Stimulated activated CD4-positive, alpha-beta T cell treated with anti-CD3 and anti-CD28 coated beads, Interleukin-1b, Interleukin-23, amount 100 ng/mL, for 4 hours (primary cell): ENCODE results near the gene NACAD.

ENCODE experiments used
- DNase-seq, 2 donors: peaks; one replicate each; pipeline ENCODE4 v3.0.0-alpha.2; 2020; ENCODE audit warnings: low read depth in 2 of 2

Gene NACAD

DNA sequence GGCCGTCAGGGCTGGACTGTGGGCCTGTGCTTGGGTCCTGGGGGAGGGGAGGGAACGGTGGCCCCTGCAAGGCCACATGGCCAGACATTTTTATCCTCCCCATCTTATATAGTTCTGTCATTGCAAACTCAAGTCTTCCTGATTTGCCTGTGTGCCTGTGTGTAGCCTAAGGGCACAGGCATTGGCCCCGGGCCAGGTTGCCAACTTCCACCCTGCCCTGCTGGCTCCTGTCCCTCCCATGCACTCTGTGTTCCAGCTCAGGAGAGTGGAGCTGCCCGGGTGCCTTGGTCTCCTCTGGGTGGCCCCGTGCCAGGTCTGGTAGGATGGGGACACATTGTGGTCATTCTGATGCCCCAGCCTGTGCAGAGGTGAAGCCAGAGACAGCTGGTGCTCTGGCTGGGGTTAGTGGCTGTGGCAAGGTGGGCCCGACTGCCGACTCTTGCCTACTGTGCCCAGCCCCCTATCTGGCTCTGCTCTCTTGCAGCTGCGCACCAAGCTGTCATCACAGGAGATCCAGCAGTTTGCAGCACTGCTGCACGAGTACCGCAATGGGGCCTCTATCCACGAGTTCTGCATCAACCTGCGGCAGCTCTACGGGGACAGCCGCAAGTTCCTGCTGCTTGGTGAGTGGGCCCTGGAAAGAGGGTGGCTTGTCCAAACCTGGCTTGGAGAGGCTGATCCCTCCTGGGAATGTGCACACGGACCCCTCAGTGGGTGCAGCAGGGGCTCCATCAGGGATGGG is 14.8 kb downstream of the NACAD start:
- no peak for DNase-seq

DNA sequence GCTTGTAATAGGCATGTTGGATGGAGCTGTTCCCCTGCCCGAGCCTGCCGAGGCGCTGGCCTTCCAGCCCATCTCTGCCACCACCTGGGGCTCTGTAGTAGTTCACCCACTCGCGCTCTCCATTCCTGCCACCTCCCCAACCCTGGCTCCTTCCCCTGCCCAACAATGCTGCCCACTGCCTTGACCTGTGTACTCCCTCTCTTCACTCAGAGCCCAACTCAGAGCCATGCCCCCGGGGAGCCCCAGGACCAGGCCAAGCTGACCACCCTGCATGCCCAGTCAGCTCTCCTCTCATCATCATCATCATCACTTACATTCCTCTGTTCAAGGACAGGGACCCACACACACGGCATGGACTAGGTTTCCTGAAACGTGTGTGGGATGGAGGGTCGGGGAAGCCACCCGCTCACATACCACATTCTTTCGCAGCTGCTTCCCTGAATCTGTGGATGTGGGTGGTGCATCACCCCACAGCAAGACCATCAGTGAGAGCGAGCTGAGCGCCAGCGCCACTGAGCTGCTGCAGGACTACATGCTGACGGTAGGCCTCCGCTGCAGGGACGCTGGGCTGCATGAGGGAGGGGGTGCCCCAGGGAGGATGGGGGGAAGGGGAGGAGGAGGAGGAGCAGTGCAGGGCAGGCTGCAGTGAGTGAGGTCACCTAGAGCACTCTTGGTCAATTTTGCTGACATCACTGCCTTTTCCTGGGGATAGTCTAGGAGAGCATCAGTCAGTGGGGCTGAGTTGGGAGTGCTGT is 15.6 kb downstream of the NACAD start:
- DNase-seq, result no peak

GRCh38 chr7:45072131-45073030 is 16.4 kb downstream of the NACAD start:
- DNase-seq, result no peak

DNA sequence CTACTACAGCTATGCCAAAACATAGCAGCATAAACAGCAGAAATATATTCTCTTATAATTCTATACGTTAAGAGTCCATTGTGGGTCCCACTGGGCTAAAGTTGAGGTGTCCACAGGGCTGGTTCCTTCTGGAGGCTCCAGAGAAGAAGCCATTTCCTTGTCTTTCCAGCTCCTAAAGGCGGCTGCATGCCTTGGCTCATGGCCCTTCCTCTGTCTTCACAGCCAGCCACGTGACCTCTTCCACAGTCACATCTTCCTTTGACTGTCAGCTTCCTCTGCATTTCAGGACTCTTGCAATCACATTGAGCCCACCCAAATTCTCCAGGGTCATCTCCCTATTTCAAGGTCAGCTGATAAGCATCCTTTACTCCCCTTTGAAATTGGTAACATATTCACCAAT is 17.2 kb downstream of the NACAD start:
- DNase-seq, result no peak

GRCh38 chr7:45070254-45070642 is 18.5 kb downstream of the NACAD start:
- DNase-seq, result no peak

GRCh38 chr7:45069444-45070253 is 19.1 kb downstream of the NACAD start:
- no peak for DNase-seq

GRCh38 chr7:45068236-45069023 is 20.3 kb downstream of the NACAD start:
- no peak for DNase-seq

- DNase-seq, result no peak
Measured at GRCh38 chr7:45067582-45067981, 21.2 kb downstream of the NACAD start.

GRCh38 chr7:45066409-45066808 is 22.4 kb downstream of the NACAD start:
- DNase-seq, result no peak

DNA sequence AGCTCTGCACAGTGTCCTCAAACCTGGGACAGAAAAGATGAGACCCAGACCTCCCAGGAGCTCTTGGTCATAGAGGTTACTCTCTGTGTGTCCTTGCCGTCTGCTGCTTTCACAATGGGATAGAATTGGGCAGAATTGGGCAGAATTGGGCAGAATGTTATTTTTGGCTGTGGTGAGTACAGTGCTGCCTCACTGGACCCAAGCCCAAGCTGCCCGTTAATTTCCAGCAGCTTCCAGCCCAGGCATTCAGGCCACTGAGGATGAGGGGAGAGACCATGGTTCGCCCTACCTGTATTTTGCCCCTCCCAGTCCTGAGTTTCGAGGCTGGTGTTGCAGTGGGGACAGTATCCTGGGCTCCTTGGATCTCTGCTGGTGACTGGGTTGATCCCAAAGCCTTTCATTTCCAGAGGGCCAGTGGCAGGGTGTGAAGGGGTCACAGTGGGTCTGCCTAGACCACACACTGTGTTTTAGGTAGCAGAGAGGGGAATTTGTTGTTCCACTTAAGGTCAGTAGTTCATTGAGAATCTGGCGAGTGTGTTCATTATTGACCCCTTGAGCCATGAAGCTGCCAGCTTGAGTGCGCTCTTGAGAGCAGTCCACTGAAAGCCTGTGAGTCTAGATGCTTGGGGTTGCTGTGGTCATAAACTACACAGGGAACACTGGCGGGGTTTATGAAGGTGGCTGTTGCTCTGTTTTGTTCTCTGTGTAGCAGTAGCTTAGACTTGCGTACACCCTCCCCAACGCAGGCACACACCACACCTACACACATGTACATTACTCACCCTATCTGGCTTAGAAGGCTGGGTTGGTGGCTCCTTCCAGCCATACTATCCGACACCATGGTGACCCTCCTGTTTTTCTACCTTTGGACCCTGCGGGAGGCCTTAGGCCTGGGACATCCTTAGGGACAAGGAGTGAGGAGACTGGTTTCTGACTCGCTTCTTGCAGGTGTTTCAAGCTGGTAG is 23.5 kb downstream of the NACAD start:
- no peak for DNase-seq

DNA sequence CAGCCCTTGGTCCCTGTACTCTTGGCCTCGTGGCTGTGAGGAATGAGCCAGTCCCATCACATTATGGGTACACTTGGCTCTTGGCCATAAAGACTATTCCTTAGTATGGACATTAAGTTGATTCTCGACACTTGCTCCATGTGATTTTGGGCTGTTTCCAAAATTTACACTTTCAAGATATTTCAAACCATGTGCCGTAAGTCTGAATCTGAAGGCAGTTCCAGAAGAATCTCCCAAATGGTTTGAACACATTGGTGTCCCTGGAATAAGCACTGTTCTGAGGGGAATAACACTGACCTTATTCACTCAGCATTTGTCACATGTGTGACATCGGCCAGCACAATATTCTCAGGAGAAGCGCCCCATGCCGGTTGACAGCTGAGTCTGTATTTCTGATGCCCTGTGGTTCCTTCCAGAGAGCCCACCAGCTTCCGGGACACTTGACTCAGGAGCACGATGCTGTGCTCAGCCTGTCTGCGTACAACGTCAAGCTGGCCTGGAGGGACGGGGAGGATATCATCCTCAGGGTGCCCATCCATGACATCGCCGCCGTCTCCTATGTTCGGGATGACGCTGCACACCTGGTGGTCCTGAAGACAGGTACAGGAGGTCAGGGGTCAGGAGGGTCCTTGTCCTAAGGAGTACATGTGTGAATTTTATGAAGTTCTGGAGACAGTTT is 24.6 kb downstream of the NACAD start:
- no peak for DNase-seq

DNA sequence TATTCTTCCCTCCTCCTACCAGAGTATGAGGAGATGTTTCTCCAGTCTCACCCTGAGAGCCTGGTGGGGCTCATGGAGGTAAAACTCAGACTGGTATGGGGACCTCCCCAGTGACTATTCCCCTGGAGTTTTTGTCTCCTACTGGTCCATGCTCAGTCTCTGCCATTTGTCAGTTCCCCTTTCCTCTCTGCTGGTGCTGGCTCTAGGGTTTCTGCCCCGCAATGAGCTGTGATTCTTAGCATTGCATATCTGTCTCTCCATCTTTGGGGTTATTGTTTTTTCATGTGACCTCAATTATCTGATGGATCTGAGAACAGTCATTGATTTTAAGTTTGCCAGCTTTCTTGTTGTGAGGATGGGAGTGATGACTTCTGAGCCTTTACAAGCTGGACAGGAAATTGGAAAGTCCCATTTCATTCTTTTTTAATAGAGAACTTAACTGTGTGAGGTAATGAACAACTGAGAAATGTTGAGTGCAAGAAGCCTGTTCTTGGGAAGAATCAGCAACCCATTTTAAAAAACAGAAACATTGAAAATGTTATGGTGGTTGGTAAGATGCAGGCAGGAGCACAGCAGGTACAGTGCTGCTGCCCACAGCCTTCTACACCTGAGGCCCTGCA is 26.9 kb downstream of the NACAD start:
- no peak for DNase-seq

DNA sequence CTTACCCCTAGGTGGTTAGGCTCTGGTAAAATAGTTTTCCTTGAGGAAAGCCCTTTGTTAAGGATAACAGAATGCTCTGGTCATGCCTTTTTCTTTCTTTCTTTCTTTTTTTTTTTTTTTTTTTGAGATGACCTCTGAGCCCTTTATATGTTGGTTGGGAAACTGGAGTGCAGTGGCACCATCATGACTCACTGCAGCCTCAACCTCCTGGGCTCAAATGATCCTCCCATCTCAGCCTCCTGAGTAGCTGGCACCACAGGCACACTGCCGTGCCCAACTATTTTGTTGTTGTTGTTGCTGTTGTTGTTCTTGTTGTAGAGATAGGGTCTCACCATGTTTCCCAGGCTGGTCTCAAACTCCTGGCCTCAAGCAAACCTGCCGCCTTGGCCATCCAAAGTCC is 27.4 kb downstream of the NACAD start:
- DNase-seq, result no peak

DNA sequence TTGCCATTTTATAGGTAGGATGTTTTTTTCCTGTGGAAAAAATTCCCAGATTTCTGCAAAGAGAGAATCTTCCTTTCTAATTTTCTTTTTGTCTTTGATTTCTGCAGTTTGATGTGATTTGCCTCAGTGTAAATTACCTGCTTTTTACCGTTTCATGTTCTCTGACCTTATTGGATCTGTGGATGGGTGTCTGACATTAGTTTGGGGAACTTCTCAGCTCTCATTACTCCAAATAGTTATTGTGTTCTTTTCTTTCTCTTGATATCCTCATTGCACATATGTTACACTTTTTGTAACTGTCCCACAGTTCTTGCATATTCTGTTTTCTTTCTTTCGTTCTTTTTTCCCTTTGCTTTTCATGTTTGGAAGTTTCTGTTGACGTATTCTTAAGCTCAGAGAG is 28.5 kb downstream of the NACAD start:
- no peak for DNase-seq

- DNase-seq, result no peak
Measured at GRCh38 chr7:45057878-45058277, 30.9 kb downstream of the NACAD start.

DNA sequence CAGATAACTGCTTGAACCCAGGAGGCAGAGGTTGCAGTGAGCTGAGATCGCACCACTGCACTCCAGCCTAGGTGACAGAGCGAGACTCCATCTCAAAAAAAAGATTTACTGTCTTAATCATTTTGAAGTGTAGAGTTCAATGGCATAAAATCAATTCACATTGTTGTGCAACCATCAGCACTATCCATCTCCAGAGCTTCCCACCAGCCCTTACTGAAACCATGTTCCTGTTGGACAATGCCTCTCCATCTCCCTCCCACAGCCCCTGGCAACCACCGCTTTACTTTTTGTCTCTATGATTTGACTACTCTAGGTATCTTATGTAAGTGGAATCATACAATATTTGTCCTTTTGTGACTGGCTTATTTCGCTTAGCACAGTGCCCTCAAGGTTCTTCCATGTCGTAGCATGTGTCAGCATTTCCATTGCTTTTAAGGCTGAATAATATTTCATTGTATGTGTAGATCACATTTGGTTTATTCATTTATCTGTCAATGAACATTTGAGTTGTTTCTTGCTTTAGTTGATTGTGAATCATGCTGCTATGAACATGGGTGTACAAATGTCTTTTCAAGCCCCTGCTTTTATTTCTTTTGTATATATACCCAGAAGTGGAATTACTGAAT is 33.1 kb downstream of the NACAD start:
- DNase-seq, result no peak

DNA sequence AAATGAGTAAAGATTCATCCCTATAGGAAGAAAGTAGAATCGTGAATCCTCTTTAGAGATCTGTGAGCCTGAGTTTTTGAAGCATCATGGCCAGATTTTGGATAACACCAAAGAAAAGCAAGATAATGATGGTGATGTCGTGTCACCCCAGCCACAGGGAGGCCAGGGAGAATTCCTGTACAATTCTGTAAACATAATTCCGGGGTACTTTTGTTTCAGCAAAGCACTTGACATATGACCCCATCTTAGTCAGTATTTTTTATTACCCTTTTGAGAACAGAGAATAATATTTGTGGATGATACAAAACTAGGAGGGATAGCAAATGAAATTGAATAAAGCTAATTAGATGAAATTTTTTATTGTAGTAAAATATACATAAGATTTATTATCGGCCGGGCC is 33.8 kb downstream of the NACAD start:
- no peak for DNase-seq

DNA sequence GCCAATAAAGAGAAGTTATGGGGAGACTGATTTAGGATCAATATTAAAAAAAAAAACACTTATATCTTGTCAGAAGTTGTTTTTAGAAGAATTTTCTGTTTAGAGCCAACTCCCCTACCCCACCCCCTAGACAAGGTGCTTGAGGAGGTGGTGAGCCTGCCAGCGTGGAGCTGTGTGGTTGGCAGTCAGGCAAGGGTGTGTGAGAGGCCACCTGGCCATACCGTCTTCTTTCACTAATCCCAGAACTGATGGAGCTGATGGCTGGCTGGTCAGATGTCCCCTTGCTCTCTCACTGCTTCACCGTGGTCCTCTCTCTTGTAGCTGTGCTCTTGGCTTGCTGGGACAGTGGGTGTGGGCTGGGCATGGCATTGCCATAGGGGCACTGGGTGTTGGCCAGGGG is 34.3 kb downstream of the NACAD start:
- no peak for DNase-seq
